Measurements from ENCODE around the gene IREB2.
"Not testable (repeated sequence)": the region's sequence is repeated elsewhere in the genome, so short reads cannot be mapped to it uniquely, and the experiment has no call there.

IREB2 gene

GRCh38 chr15:78399091-78399490 lies 38.9 kb upstream of the IREB2 start:
- Histone ChIP-seq H3K9ac (ENCODE audit: low read length) (no peak overlapping the region), H3K18ac (ENCODE audit: low read depth in 1 of 2, low read length in 2 of 2) (no peak overlapping the region), H2AK5ac (ENCODE audit: low read length, severe bottlenecking) (no peak overlapping the region), H3K14ac (ENCODE audit: low read length in 2 of 2) (no peak overlapping the region), H3K27me3 (ENCODE audit: control insufficient read depth in 1 of 2, insufficient read depth in 1 of 2, low read length in 2 of 2) (peaks cover 33 to 34% of the 10 kb centered on the region in 2 experiments), H3K4me1 (ENCODE audit: control insufficient read depth, insufficient read depth, low read depth, low read length) (peaks cover 2% of the 10 kb centered on the region), H2BK120ac (ENCODE audit: low read depth, low read length) (no peak overlapping the region), H4K8ac (ENCODE audit: low read length) (no peak overlapping the region), H3K27ac (ENCODE audit: low read length, poor library complexity, severe bottlenecking) (no peak overlapping the region), H3K4me3 (ENCODE audit: insufficient read depth in 1 of 2, low read depth in 1 of 2, low read length in 2 of 2) (no peak overlapping the region), H3K9me3 (ENCODE audit: control insufficient read depth, low read length) (no peaks in the 10 kb centered on the region), H3K79me1 (replicated peaks; ENCODE audit: low read length, poor library complexity, severe bottlenecking) (no peaks in the 10 kb centered on the region), H2BK5ac (ENCODE audit: low read depth, low read length, poor library complexity, severe bottlenecking) (no peak overlapping the region), H2BK12ac (ENCODE audit: low read length in 2 of 2) (no peak overlapping the region), H4K91ac (ENCODE audit: low read length) (no peak overlapping the region), H3K4ac (ENCODE audit: low read depth in 1 of 2, low read length in 2 of 2) (no peak overlapping the region), H3K36me3 (ENCODE audit: control insufficient read depth in 1 of 2, insufficient read depth in 2 of 2, low read depth in 1 of 2, low read length in 2 of 2) (no peaks in the 10 kb centered on the region), H3K23ac (ENCODE audit: low read length in 2 of 2) (no peak overlapping the region), H2AFZ (ENCODE audit: low read depth, low read length) (no peak overlapping the region), H3K4me2 (ENCODE audit: low read length, poor library complexity, severe bottlenecking) (no peak overlapping the region), H2BK15ac (ENCODE audit: low read depth, poor library complexity, severe bottlenecking) (no peak overlapping the region)
- WGBS = 55% methylated on average over 9 of the region's 9 CpGs
- no peak for DNase-seq

DNA sequence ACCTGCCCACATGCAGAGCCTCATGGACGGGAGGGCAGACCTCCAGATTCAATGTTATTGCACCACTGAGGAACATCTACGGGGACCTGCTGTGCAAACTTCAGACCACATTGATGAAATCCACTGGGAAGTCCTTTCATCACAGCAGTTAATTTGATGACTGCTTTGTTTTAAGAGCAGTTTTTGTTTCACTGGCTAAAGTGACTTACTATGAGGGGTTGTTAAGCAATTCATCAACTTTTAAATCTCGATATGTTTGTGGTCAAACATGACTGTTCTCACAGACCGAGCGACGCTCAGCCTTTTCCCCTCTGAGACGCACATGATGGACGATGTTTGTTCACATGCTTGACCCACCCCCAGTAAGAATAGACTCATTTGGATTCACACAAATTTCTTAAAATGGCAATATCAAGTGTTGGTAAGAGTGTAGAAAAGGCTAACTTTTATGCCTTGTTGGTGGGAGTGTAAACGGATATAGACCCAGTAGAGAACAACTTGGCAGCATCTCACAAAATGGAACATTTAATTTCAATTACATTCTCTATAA lies 35.9 kb upstream of the IREB2 start:
- no peaks in the 10 kb centered on the region for H3K79me1 ChIP-seq (replicated peaks; ENCODE audit: low read length, poor library complexity, severe bottlenecking)
- no peak overlapping the region for H3K14ac ChIP-seq (ENCODE audit: low read length in 2 of 2)
- H2BK5ac ChIP-seq (ENCODE audit: low read depth, low read length, poor library complexity, severe bottlenecking) = no peak overlapping the region
- H3K36me3 ChIP-seq (ENCODE audit: control insufficient read depth in 1 of 2, insufficient read depth in 2 of 2, low read depth in 1 of 2, low read length in 2 of 2) = no peaks in the 10 kb centered on the region
- H3K4me2 ChIP-seq (ENCODE audit: low read length, poor library complexity, severe bottlenecking) = no peak overlapping the region
- H3K4me1 ChIP-seq (ENCODE audit: control insufficient read depth, insufficient read depth, low read depth, low read length) = peaks cover 5% of the 10 kb centered on the region
- no peaks in the 10 kb centered on the region for H3K9me3 ChIP-seq (ENCODE audit: control insufficient read depth, low read length)
- no peak overlapping the region for H2AFZ ChIP-seq (ENCODE audit: low read depth, low read length)
- H4K8ac ChIP-seq (ENCODE audit: low read length) = no peak overlapping the region
- H3K9ac ChIP-seq (ENCODE audit: low read length) = no peak overlapping the region
- H2AK5ac ChIP-seq (ENCODE audit: low read length, severe bottlenecking) = no peak overlapping the region
- 46% methylated on average over 6 of the region's 9 CpGs for WGBS
- no peak overlapping the region for H3K4ac ChIP-seq (ENCODE audit: low read depth in 1 of 2, low read length in 2 of 2)
- no peak overlapping the region for H3K18ac ChIP-seq (ENCODE audit: low read depth in 1 of 2, low read length in 2 of 2)
- H3K23ac ChIP-seq (ENCODE audit: low read length in 2 of 2) = no peak overlapping the region
- no peak overlapping the region for H2BK12ac ChIP-seq (ENCODE audit: low read length in 2 of 2)
- no peak overlapping the region for H3K4me3 ChIP-seq (ENCODE audit: insufficient read depth in 1 of 2, low read depth in 1 of 2, low read length in 2 of 2)
- H2BK120ac ChIP-seq (ENCODE audit: low read depth, low read length) = no peak overlapping the region
- peak; percentile 22 for DNase-seq
- no peak overlapping the region for H3K27ac ChIP-seq (ENCODE audit: low read length, poor library complexity, severe bottlenecking)
- no peak overlapping the region for H2BK15ac ChIP-seq (ENCODE audit: low read depth, poor library complexity, severe bottlenecking)
- peaks cover 21 to 42% of the 10 kb centered on the region in 2 experiments for H3K27me3 ChIP-seq (ENCODE audit: control insufficient read depth in 1 of 2, insufficient read depth in 1 of 2, low read length in 2 of 2)
- no peak overlapping the region for H4K91ac ChIP-seq (ENCODE audit: low read length)

DNA sequence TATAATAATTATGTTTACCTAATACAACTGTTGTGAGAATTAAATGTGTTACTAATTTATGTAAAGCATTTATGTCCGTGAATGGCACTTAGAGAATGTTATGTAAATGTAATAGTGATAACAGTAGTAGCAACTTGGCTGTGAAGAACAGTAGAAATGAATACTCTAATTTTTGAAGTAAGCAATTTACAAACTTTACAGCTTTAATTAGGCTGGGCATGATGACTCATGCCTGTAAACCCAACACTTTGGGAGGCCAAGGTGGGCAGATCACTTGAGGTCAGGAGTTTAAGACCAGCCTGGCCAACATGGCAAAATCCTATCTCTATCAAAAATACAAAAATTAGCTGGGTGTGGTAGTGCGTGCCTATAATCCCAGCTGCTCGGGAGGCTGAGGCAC lies 33.9 kb upstream of the IREB2 start:
- Histone ChIP-seq H3K4ac (ENCODE audit: low read depth in 1 of 2, low read length in 2 of 2) (no peak overlapping the region), H2AK5ac (ENCODE audit: low read length, severe bottlenecking) (no peak overlapping the region), H3K36me3 (ENCODE audit: control insufficient read depth in 1 of 2, insufficient read depth in 2 of 2, low read depth in 1 of 2, low read length in 2 of 2) (no peaks in the 10 kb centered on the region), H3K18ac (ENCODE audit: low read depth in 1 of 2, low read length in 2 of 2) (no peak overlapping the region), H2BK120ac (ENCODE audit: low read depth, low read length) (no peak overlapping the region), H2BK12ac (ENCODE audit: low read length in 2 of 2) (no peak overlapping the region), H4K8ac (ENCODE audit: low read length) (no peak overlapping the region), H3K14ac (ENCODE audit: low read length in 2 of 2) (no peak overlapping the region), H2BK15ac (ENCODE audit: low read depth, poor library complexity, severe bottlenecking) (no peak overlapping the region), H3K27me3 (ENCODE audit: control insufficient read depth in 1 of 2, insufficient read depth in 1 of 2, low read length in 2 of 2) (peaks cover 21 to 48% of the 10 kb centered on the region in 2 experiments), H3K9me3 (ENCODE audit: control insufficient read depth, low read length) (no peaks in the 10 kb centered on the region), H3K4me2 (ENCODE audit: low read length, poor library complexity, severe bottlenecking) (no peak overlapping the region), H3K79me1 (replicated peaks; ENCODE audit: low read length, poor library complexity, severe bottlenecking) (no peaks in the 10 kb centered on the region), H3K27ac (ENCODE audit: low read length, poor library complexity, severe bottlenecking) (no peak overlapping the region), H2AFZ (ENCODE audit: low read depth, low read length) (no peak overlapping the region), H3K9ac (ENCODE audit: low read length) (no peak overlapping the region), H4K91ac (ENCODE audit: low read length) (no peak overlapping the region), H3K23ac (ENCODE audit: low read length in 2 of 2) (no peak overlapping the region), H2BK5ac (ENCODE audit: low read depth, low read length, poor library complexity, severe bottlenecking) (no peak overlapping the region), H3K4me1 (ENCODE audit: control insufficient read depth, insufficient read depth, low read depth, low read length) (peaks cover 5% of the 10 kb centered on the region), H3K4me3 (ENCODE audit: insufficient read depth in 1 of 2, low read depth in 1 of 2, low read length in 2 of 2) (no peak overlapping the region)
- DNase-seq = no peak
- WGBS = 100% methylated on average over 1 of the region's 3 CpGs

- H3K4ac ChIP-seq (ENCODE audit: low read depth in 1 of 2, low read length in 2 of 2); H3K4me3 ChIP-seq (ENCODE audit: insufficient read depth in 1 of 2, low read depth in 1 of 2, low read length in 2 of 2); H2BK120ac ChIP-seq (ENCODE audit: low read depth, low read length); DNase-seq; H3K14ac ChIP-seq (ENCODE audit: low read length in 2 of 2); H3K36me3 ChIP-seq (ENCODE audit: control insufficient read depth in 1 of 2, insufficient read depth in 2 of 2, low read depth in 1 of 2, low read length in 2 of 2); H3K9ac ChIP-seq (ENCODE audit: low read length); H3K23ac ChIP-seq (ENCODE audit: low read length in 2 of 2); H3K4me2 ChIP-seq (ENCODE audit: low read length, poor library complexity, severe bottlenecking); H3K27ac ChIP-seq (ENCODE audit: low read length, poor library complexity, severe bottlenecking); H2BK15ac ChIP-seq (ENCODE audit: low read depth, poor library complexity, severe bottlenecking); H4K8ac ChIP-seq (ENCODE audit: low read length); H3K4me1 ChIP-seq (ENCODE audit: control insufficient read depth, insufficient read depth, low read depth, low read length); H4K91ac ChIP-seq (ENCODE audit: low read length); H2BK12ac ChIP-seq (ENCODE audit: low read length in 2 of 2); H3K18ac ChIP-seq (ENCODE audit: low read depth in 1 of 2, low read length in 2 of 2); H2AK5ac ChIP-seq (ENCODE audit: low read length, severe bottlenecking); H3K9me3 ChIP-seq (ENCODE audit: control insufficient read depth, low read length); H2BK5ac ChIP-seq (ENCODE audit: low read depth, low read length, poor library complexity, severe bottlenecking); H2AFZ ChIP-seq (ENCODE audit: low read depth, low read length); H3K79me1 ChIP-seq (replicated peaks; ENCODE audit: low read length, poor library complexity, severe bottlenecking): not testable (repeated sequence)
- WGBS = 100% methylated on average over 2 of the region's 7 CpGs
- peaks cover 17 to 41% of the 10 kb centered on the region in 2 experiments for H3K27me3 ChIP-seq (ENCODE audit: control insufficient read depth in 1 of 2, insufficient read depth in 1 of 2, low read length in 2 of 2)
Measured at GRCh38 chr15:78404796-78405195, 33.2 kb upstream of the IREB2 start.
